NOMO-1 treated with DMSO at 0.1 percent for 48 hours (cell line): ENCODE measurements around the gene RTN4R.

Experiments used
- DNase-seq: peaks from one replicate; lab custom pipeline; 2025; ENCODE audit not compliant: unreplicated experiment; lab: John Stamatoyannopoulos, UW

The RTN4R gene

GRCh38 chr22:20243537-20244249 lies 24.4 kb downstream of the RTN4R start:
- peak; percentile 32 for DNase-seq

GRCh38 chr22:20243176-20243536 lies 25.0 kb downstream of the RTN4R start:
- no peak for DNase-seq

GRCh38 chr22:20242393-20243175 lies 25.5 kb downstream of the RTN4R start:
- no peak for DNase-seq

GRCh38 chr22:20241579-20242392 lies 26.3 kb downstream of the RTN4R start:
- no peak for DNase-seq

GRCh38 chr22:20240900-20241299 lies 27.2 kb downstream of the RTN4R start:
- no peak for DNase-seq

- no peak for DNase-seq
These were observed 27.7 kb downstream of the RTN4R start for GRCh38 chr22:20240447-20240764.

GRCh38 chr22:20239676-20240446 lies 28.3 kb downstream of the RTN4R start:
- DNase-seq: no peak

- DNase-seq: no peak
These were observed 29.0 kb downstream of the RTN4R start for GRCh38 chr22:20238901-20239675.

GRCh38 chr22:20238536-20238900 lies 29.6 kb downstream of the RTN4R start:
- no peak for DNase-seq

- no peak for DNase-seq
These were observed 30.4 kb downstream of the RTN4R start for GRCh38 chr22:20237480-20238440.

GRCh38 chr22:20236052-20236717 lies 31.9 kb downstream of the RTN4R start:
- no peak for DNase-seq

- DNase-seq: no peak
These were observed 32.6 kb downstream of the RTN4R start for GRCh38 chr22:20235389-20235991.

- no peak for DNase-seq
These were observed 33.2 kb downstream of the RTN4R start for GRCh38 chr22:20234760-20235388.

GRCh38 chr22:20234314-20234682 lies 33.8 kb downstream of the RTN4R start:
- DNase-seq: no peak

GRCh38 chr22:20233351-20234313 lies 34.5 kb downstream of the RTN4R start:
- DNase-seq: no peak

- DNase-seq: no peak
These were observed 35.3 kb downstream of the RTN4R start for GRCh38 chr22:20232781-20233180.

GRCh38 chr22:20232237-20232598 lies 35.9 kb downstream of the RTN4R start:
- DNase-seq: no peak
